OCI-LY7 (cell line): ENCODE measurements around the gene IMP4.

Experiments used
- CTCF ChIP-seq: fragments of 200-600 bp; sonication (generic); conservative IDR thresholded peaks from 2 replicates; pipeline ENCODE4 v1.5.1; 2014; ENCODE audit warnings: mild to moderate bottlenecking, antibody characterized with exemption, low read length, moderate library complexity, mixed read lengths
- EZH2phosphoT487 ChIP-seq: fragments of 200-600 bp; sonication (generic); IDR thresholded peaks from 2 replicates; pipeline ENCODE4 v1.6.1; 2018; ENCODE audit warnings: low read depth, borderline replicate concordance, mild to moderate bottlenecking, mixed run types, antibody characterized with exemption, low read length, moderate library complexity, mixed read lengths

- no peak for TF ChIP-seq CTCF
- no peak for TF ChIP-seq EZH2phosphoT487
Measured at GRCh38 chr2:130355172-130355577, 12.5 kb downstream of the IMP4 start.
